DMS 273 treated with DMSO at 0.1 percent for 48 hours (cell line): Measurements from ENCODE around the gene LCN15.
"Not testable (repeated sequence)": the region's sequence is repeated elsewhere in the genome, so short reads cannot be mapped to it uniquely, and the experiment has no call there.

ENCODE experiments used
- DNase-seq: peaks from one replicate; lab custom pipeline; 2025; lab: John Stamatoyannopoulos, UW

LCN15 gene

GRCh38 chr9:136794281-136794999 is 30.1 kb upstream of the LCN15 start:
- DNase-seq: no peak

GRCh38 chr9:136793086-136793946 is 29.0 kb upstream of the LCN15 start:
- no peak for DNase-seq

GRCh38 chr9:136792321-136793085 is 28.2 kb upstream of the LCN15 start:
- DNase-seq: no peak

- no peak for DNase-seq
Measured at GRCh38 chr9:136791516-136792276, 27.4 kb upstream of the LCN15 start.

- peak; percentile 95 for DNase-seq
Measured at GRCh38 chr9:136790640-136791515, 26.6 kb upstream of the LCN15 start, which contains the start of gene TMEM141. Gene TMEM141 (plus strand): TSS chr9:136791344. CDS start chr9:136791371, 27 bp downstream.

GRCh38 chr9:136789523-136789937 is 25.2 kb upstream of the LCN15 start:
- no peak for DNase-seq

- not testable (repeated sequence) for DNase-seq
Measured at GRCh38 chr9:136788644-136789522, 24.6 kb upstream of the LCN15 start.

- DNase-seq: no peak
Measured at GRCh38 chr9:136787690-136788400, 23.5 kb upstream of the LCN15 start.

GRCh38 chr9:136786983-136787382 is 22.7 kb upstream of the LCN15 start:
- DNase-seq: not testable (repeated sequence)

- DNase-seq: no peak
Measured at GRCh38 chr9:136786451-136786850, 22.1 kb upstream of the LCN15 start.

GRCh38 chr9:136785565-136786355 is 21.4 kb upstream of the LCN15 start:
- DNase-seq: not testable (repeated sequence)

GRCh38 chr9:136784997-136785361 is 20.7 kb upstream of the LCN15 start:
- DNase-seq: no peak

- DNase-seq: no peak
Measured at GRCh38 chr9:136784249-136784996, 20.1 kb upstream of the LCN15 start.

GRCh38 chr9:136782452-136782851 is 18.1 kb upstream of the LCN15 start:
- no peak for DNase-seq

GRCh38 chr9:136779808-136780207 is 15.5 kb upstream of the LCN15 start:
- no peak for DNase-seq

- no peak for DNase-seq
Measured at GRCh38 chr9:136777359-136777758, 13.0 kb upstream of the LCN15 start.

- no peak for DNase-seq
Measured at GRCh38 chr9:136776947-136777346, 12.6 kb upstream of the LCN15 start.
